ENCODE data around the gene VIT.

VIT gene

DNA sequence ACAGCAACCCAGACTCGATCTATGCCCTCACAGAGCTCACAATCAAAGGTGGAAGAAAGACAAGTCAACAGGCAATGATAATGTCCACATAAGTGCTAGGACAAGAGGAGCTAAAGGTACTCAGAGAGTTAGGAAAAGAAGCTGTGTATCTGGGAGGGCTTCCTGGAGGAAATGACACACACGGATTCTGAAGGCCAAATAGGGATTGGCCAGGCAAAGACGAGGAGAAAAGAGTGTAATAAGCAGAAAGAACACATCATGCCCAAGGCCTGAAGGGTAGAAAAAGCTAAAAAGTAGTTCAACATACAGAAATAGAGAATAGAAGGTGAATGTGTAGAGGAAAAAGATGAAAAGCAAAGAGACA is 36.1 kb downstream of the VIT start:
- Histone ChIP-seq H3K79me2 (ENCODE audit: insufficient read depth, low read length) (no peaks in the 10 kb centered on the region), H3K27me3 (ENCODE audit: insufficient read depth, low read length, poor library complexity, severe bottlenecking) (peaks cover 2% of the 10 kb centered on the region), H3K4me3 (ENCODE audit: low read length, poor library complexity, severe bottlenecking) (no peak overlapping the region), H3K4me1 (ENCODE audit: insufficient read depth, low read length, poor library complexity, severe bottlenecking) (no peaks in the 10 kb centered on the region), H3K4me2 (ENCODE audit: low read depth, low read length, poor library complexity, severe bottlenecking) (no peak overlapping the region), H3K36me3 (ENCODE audit: insufficient read depth, low read length) (no peaks in the 10 kb centered on the region), H3F3A (ENCODE audit: low read depth) (no peaks in the 10 kb centered on the region), H3K9ac (ENCODE audit: low read depth, low read length, poor library complexity, severe bottlenecking) (no peak overlapping the region), H3K9me3 (ENCODE audit: insufficient read depth, low read depth, low read length) (no peaks in the 10 kb centered on the region), H2AFZ (ENCODE audit: low read length) (no peak overlapping the region), H4K20me1 (ENCODE audit: insufficient read depth, low read length, poor library complexity, severe bottlenecking) (no peaks in the 10 kb centered on the region), H3K9me2 (replicated peaks; ENCODE audit: low read depth, low read length) (no peaks in the 10 kb centered on the region)
- TF ChIP-seq CTCF (conservative IDR thresholded peaks at IDR 0.05; ENCODE audit: low read length) (no peak), EZH2phosphoT487 (IDR thresholded peaks at IDR 0.05; ENCODE audit: borderline replicate concordance) (no peak)

DNA sequence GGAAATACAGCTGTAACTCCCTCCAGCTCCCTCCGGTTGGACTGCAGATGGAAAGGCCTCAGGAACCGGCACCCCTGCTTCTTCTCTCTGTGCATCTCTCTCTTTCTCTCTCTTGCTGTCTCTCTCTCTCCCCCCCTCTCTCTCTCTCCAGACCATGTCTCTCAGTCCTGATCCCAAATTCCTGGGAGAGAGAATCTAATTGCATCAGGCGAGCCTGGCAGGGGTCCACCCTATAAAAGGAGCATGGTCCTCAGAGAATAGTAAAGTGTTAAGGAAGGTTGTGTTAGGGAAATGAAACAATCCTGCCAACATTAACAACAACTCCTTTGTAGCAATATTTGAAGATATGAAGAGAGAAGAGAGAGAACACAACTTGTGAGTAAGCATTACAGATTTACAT is 36.7 kb downstream of the VIT start:
- H3F3A ChIP-seq (ENCODE audit: low read depth) = no peaks in the 10 kb centered on the region
- H3K4me3 ChIP-seq (ENCODE audit: low read length, poor library complexity, severe bottlenecking) = no peak overlapping the region
- no peaks in the 10 kb centered on the region for H3K9me3 ChIP-seq (ENCODE audit: insufficient read depth, low read depth, low read length)
- no peaks in the 10 kb centered on the region for H4K20me1 ChIP-seq (ENCODE audit: insufficient read depth, low read length, poor library complexity, severe bottlenecking)
- H3K4me1 ChIP-seq (ENCODE audit: insufficient read depth, low read length, poor library complexity, severe bottlenecking) = no peaks in the 10 kb centered on the region
- no peak overlapping the region for H3K4me2 ChIP-seq (ENCODE audit: low read depth, low read length, poor library complexity, severe bottlenecking)
- H3K79me2 ChIP-seq (ENCODE audit: insufficient read depth, low read length) = no peaks in the 10 kb centered on the region
- peaks cover 8% of the 10 kb centered on the region for H3K27me3 ChIP-seq (ENCODE audit: insufficient read depth, low read length, poor library complexity, severe bottlenecking)
- H3K36me3 ChIP-seq (ENCODE audit: insufficient read depth, low read length) = no peaks in the 10 kb centered on the region
- no peak overlapping the region for H3K9ac ChIP-seq (ENCODE audit: low read depth, low read length, poor library complexity, severe bottlenecking)
- no peak overlapping the region for H2AFZ ChIP-seq (ENCODE audit: low read length)
- no peaks in the 10 kb centered on the region for H3K9me2 ChIP-seq (replicated peaks; ENCODE audit: low read depth, low read length)
- no peak for TF ChIP-seq EZH2phosphoT487 (IDR thresholded peaks at IDR 0.05; ENCODE audit: borderline replicate concordance)
- no peak for TF ChIP-seq CTCF (conservative IDR thresholded peaks at IDR 0.05; ENCODE audit: low read length)

DNA sequence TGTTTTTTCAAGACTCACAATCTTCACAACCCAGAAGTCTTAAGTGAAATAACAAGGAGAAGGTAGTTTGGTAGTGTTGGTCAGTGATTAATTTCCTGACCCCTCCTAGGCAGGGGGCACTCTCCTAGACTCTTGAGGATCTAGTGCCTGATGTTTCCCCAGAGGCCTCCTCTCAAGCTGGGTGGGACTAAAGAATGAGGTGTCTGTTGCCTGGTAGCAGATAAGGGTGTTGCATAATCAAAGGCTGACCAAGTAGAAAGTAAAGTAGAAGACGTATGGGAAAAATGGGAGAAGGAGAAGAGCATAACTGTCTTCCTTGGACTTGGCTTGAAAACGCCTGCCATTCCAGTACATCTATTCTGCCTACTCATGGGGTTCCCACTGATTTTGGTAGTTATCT is 37.8 kb downstream of the VIT start:
- Histone ChIP-seq H3K4me2 (ENCODE audit: low read depth, low read length, poor library complexity, severe bottlenecking) (no peak overlapping the region), H2AFZ (ENCODE audit: low read length) (no peak overlapping the region), H3F3A (ENCODE audit: low read depth) (no peaks in the 10 kb centered on the region)

More for the DNA sequence above, 37.8 kb downstream of the VIT start:
- Histone ChIP-seq H3K79me2 (ENCODE audit: insufficient read depth, low read length) (no peaks in the 10 kb centered on the region), H3K36me3 (ENCODE audit: insufficient read depth, low read length) (no peaks in the 10 kb centered on the region), H4K20me1 (ENCODE audit: insufficient read depth, low read length, poor library complexity, severe bottlenecking) (no peaks in the 10 kb centered on the region), H3K9ac (ENCODE audit: low read depth, low read length, poor library complexity, severe bottlenecking) (no peak overlapping the region), H3K4me1 (ENCODE audit: insufficient read depth, low read length, poor library complexity, severe bottlenecking) (no peaks in the 10 kb centered on the region), H3K27me3 (ENCODE audit: insufficient read depth, low read length, poor library complexity, severe bottlenecking) (peaks cover 19% of the 10 kb centered on the region), H3K4me3 (ENCODE audit: low read length, poor library complexity, severe bottlenecking) (no peak overlapping the region), H3K9me3 (ENCODE audit: insufficient read depth, low read depth, low read length) (no peaks in the 10 kb centered on the region), H3K9me2 (replicated peaks; ENCODE audit: low read depth, low read length) (no peaks in the 10 kb centered on the region)
- TF ChIP-seq EZH2phosphoT487 (IDR thresholded peaks at IDR 0.05; ENCODE audit: borderline replicate concordance) = no peak
- TF ChIP-seq CTCF (conservative IDR thresholded peaks at IDR 0.05; ENCODE audit: low read length) = no peak

Measured in Loucy (cell line).